ENCODE measurements around the gene CCNA1. TPM values are rescaled to one million over a fixed set of nuclear protein-coding genes. Genes with fewer than 3 reads are reported as not detected.

The CCNA1 gene
- total RNA-seq, 1 experiment from 2014 or later = 2.7 TPM

DNA sequence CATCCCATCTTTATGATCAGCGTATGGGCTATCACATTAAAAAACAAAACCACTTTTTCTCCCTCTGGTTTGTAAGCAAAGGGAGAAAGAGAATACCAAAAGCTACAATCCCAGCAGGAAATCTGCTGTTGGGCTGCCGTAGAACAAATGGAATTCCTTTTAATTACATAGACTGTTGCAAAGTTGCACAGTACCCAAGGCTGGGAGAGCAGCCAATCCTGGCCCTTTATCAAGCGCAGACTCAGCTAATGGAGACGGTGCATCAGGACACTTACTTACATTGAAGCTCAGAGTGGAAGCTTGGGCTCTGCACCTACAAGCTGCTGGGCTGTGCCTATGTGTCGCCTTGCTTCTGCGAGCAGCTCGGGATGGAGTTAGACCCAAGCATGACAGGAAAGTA lies 15.2 kb downstream of the CCNA1 start:
- TF ChIP-seq, protein P1, sequence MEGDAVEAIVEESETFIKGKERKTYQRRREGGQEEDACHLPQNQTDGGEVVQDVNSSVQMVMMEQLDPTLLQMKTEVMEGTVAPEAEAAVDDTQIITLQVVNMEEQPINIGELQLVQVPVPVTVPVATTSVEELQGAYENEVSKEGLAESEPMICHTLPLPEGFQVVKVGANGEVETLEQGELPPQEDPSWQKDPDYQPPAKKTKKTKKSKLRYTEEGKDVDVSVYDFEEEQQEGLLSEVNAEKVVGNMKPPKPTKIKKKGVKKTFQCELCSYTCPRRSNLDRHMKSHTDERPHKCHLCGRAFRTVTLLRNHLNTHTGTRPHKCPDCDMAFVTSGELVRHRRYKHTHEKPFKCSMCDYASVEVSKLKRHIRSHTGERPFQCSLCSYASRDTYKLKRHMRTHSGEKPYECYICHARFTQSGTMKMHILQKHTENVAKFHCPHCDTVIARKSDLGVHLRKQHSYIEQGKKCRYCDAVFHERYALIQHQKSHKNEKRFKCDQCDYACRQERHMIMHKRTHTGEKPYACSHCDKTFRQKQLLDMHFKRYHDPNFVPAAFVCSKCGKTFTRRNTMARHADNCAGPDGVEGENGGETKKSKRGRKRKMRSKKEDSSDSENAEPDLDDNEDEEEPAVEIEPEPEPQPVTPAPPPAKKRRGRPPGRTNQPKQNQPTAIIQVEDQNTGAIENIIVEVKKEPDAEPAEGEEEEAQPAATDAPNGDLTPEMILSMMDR (conservative IDR thresholded peaks at IDR 0.05) = peak; percentile 24; the same call in 1 of the 3 replicates
- no peaks in the 10 kb centered on the region for H3K27me3 ChIP-seq (ENCODE audit: insufficient read depth, low read length)
- no peak overlapping the region for H2BK20ac ChIP-seq (ENCODE audit: low read depth, low read length, poor library complexity, severe bottlenecking)
- H2BK15ac ChIP-seq (ENCODE audit: low read depth, low read length) = no peak overlapping the region
- no peak overlapping the region for H3K18ac ChIP-seq (ENCODE audit: insufficient read length, low read depth, low read length)
- H2BK5ac ChIP-seq (ENCODE audit: insufficient read length, low read length) = no peak overlapping the region
- no CpG with 5 or more reads among the region's 7 CpGs for WGBS (ENCODE audit: extremely low coverage, insufficient read length, low lambda C conversion rate)
- H2AFZ ChIP-seq (ENCODE audit: low read length) = no peak overlapping the region
- H3K56ac ChIP-seq (ENCODE audit: insufficient read length, low read depth, low read length) = no peak overlapping the region
- H3K9me3 ChIP-seq (ENCODE audit: control insufficient read depth, low read depth, low read length) = no peaks in the 10 kb centered on the region
- no peaks in the 10 kb centered on the region for H3K79me2 ChIP-seq (ENCODE audit: insufficient read depth, low read length)
- DNase-seq = no peak
- peaks cover 11 to 13% of the 10 kb centered on the region in 2 experiments for H3K4me1 Mint-ChIP-seq
- no peak overlapping the region for H2BK12ac ChIP-seq (ENCODE audit: insufficient read length, low read depth, low read length)
- no peak overlapping the region for H3K4me2 ChIP-seq (ENCODE audit: insufficient read depth, insufficient read length, low read length)
- no peak overlapping the region for H4K8ac ChIP-seq (replicated peaks; ENCODE audit: insufficient read length, low read depth, low read length)
- no peaks in the 10 kb centered on the region for H3K23me2 ChIP-seq (ENCODE audit: insufficient read length, low read depth, low read length, poor library complexity, severe bottlenecking)
- H3K4me3 Mint-ChIP-seq = no peak overlapping the region
- H2BK120ac ChIP-seq (ENCODE audit: low read depth, low read length, poor library complexity, severe bottlenecking) = no peak overlapping the region
- H3K4ac ChIP-seq (ENCODE audit: low read depth, low read length) = no peak overlapping the region
- H3K23ac ChIP-seq (ENCODE audit: insufficient read length, low read depth, low read length) = no peak overlapping the region
- no peaks in the 10 kb centered on the region for H3K9me3 Mint-ChIP-seq
- H4K20me1 ChIP-seq (ENCODE audit: control insufficient read depth, insufficient read depth, insufficient read length) = no peaks in the 10 kb centered on the region
- no peaks in the 10 kb centered on the region for H3K4me1 ChIP-seq (ENCODE audit: insufficient read depth, low read length)
- H3K27me3 Mint-ChIP-seq (ENCODE audit: low read depth) = peaks cover 1% of the 10 kb centered on the region
- H3K27ac Mint-ChIP-seq = no peak overlapping the region
- no peaks in the 10 kb centered on the region for H3K36me3 Mint-ChIP-seq (ENCODE audit: insufficient read depth in 1 of 3, low read depth in 3 of 3)
- H3K79me1 ChIP-seq (ENCODE audit: insufficient read depth, low read depth, low read length, poor library complexity, severe bottlenecking) = no peaks in the 10 kb centered on the region
- H4K91ac ChIP-seq (ENCODE audit: insufficient read length, low read depth, low read length) = no peak overlapping the region
- H4K5ac ChIP-seq (ENCODE audit: insufficient read length, low read depth, low read length) = no peak overlapping the region
- H3K9ac ChIP-seq (ENCODE audit: extremely low read depth, insufficient read length, low read length) = no peak overlapping the region
- H3T11ph ChIP-seq (ENCODE audit: low read length) = no peak overlapping the region
- H2AK5ac ChIP-seq (ENCODE audit: insufficient read length, low read length) = no peak overlapping the region
- 0 out of 2 replicates have a peak overlapping the region, but pooled peaks have one; percentile 8 for H3K14ac ChIP-seq (ENCODE audit: insufficient read depth, low read length)
- no peak overlapping the region for H3K27ac ChIP-seq (ENCODE audit: insufficient read length, low read depth, low read length)
